Right kidney (tissue), 9 donors: ENCODE data around the gene RIMS3.
"Not testable (repeated sequence)": the region's sequence is repeated elsewhere in the genome, so short reads cannot be mapped to it uniquely, and the experiment has no call there.

ENCODE experiments used
- DNase-seq: peaks from one replicate; pipeline ENCODE4 v3.0.0-alpha.2; 2016
- long read RNA-seq, 8 donors: transcript quantifications; one replicate each; lab custom pipeline, GENCODE V29; 2026

Gene RIMS3
- long read RNA-seq, donor 1: 0 reads
- long read RNA-seq, donor 2: 0 reads
- long read RNA-seq, donor 3: 0 reads
- long read RNA-seq, donor 4: 0 reads
- long read RNA-seq, donor 5: 0 reads
- long read RNA-seq, donor 6: 0 reads
- long read RNA-seq, donor 7, full-length matches to known transcripts: 1 of 1 reads
- long read RNA-seq, donor 7, partial matches to known transcripts: 0 of 1 reads
- long read RNA-seq, donor 7, other reads (novel, unspliced or antisense): 0 of 1 reads
- long read RNA-seq, donor 8: 0 reads

DNA sequence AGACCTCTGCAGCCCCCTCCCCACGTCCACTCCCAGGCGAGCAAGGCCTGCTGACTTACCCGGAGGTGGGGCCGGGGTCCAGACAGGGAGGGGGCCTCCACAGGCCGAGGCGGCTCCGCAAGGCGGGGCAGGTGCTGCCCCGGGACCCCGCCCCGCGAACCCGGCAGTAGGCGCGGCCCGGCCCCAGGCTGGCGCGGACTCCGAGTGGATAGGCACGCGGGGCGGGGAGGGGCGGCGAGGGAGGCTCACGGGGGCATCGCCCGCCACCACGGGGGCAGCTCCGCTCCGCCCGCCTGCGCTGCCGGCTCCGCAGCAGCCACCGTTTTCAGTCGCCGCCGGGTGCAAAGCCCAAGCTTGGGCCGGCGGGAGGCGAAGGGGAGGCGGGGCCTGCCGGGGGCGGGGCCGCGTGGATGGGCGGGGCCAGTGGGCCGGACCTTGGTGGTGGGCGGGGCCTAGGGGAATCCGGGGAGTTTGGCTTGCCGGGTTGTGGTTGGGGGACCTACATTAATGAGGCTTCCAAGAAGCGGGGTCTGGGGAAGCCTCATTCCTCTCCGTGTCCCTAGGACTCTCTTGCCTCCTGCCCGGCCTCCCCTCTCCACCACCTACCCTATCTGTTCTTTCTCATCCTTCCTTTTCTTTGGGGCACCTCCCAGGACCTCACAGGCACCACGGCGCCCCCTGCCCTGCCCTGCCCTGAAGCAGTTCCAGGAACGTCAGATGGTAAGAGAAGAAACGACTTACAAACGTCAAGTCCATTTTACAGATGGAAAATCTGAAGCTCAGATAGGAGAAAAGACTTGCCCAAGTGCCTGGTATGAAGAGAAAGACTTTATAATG, at the start of gene RIMS3:
RIMS3 (minus strand) TSS at position 348 of the 837 bp plus-strand sequence. CDS start 23,757 bp downstream, outside the sequence.
- peak; percentile 50 for DNase-seq

DNA sequence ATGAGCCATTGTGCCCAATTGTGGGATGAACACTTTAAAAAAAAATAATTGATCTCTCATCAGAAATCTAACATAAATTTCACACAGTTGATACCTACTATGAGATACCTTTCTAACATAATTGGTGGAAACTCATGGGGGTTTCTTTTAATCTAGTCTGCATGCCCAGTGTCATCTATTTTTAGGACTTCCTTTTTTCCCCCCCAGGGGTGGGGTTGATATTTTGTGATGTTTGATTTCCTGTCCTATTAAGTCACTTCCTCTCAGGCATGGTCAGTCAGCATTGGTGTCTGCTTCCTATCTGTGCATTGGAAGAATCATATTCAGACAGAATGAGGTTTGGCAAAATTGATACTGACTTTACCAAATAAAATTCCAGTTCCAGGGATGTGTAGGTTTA, 47.5 kb upstream of the RIMS3 start:
- DNase-seq: no peak

DNA sequence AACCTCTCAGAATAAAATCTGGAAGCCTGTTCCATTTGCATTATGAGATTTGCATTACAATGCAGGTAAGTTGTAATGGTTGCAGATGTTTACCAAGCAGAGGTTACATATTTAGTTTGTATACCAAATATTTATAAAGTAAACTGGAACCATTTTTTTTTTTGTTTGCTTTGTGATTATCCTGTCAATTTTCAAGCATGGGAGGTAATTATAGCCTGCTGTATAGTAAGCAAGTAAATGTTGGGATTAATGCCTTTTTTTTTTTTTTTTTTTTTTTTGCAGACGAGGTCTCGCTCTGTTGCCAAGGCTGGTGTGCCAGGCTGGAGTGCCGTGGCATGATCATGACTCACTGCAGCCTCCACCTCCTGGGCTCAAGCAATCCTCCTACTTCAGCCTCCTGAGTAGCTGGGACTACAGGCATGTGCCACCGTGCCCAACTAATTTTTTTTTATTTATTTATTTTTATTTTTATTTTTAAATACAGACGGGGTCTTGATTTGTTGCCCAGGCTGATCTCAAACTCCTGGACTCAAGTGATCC, 47.0 kb upstream of the RIMS3 start:
- DNase-seq: no peak

DNA sequence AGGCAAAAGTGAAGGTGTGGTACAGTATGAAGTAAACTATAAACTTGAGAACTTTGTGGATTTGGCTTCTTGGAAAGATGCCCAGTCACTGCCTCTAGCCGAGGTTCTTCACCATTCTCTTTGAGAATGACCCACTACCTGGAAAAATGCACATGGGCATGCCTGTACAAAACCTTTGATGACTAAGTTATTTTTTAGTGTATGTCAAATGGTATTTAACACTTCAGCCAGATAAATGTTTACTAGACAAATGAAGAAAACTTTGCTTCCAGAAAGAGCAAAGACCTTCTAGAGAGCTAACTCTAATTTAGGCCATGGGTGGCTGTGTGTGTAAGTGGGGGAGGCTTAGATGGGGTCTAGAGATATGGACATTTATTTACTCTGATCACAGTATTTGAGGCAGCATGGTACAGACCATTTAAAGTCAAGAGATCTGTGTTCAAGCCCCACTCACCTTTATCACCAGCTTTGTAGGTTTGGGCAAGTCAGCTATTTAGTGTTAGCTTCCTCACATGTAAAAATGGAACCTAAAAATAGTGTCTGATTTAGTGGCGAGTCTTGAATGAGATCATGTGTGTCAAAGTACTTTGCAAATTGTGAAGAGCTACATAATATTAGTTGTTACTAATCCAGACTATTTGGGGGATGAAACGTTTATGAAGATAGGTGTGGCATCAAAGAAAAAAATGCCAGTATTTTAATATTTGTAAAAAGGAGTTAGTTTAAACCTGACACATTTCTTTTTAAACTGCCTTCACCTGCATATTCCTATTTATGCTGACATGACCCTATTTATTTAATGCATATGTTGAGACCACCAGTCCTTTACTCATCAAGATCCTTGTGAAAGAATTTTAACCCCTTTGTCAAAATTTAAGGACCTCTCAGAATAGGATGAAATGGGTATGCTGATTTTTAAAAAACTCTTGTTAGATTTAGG, 46.3 kb upstream of the RIMS3 start:
- DNase-seq: no peak

DNA sequence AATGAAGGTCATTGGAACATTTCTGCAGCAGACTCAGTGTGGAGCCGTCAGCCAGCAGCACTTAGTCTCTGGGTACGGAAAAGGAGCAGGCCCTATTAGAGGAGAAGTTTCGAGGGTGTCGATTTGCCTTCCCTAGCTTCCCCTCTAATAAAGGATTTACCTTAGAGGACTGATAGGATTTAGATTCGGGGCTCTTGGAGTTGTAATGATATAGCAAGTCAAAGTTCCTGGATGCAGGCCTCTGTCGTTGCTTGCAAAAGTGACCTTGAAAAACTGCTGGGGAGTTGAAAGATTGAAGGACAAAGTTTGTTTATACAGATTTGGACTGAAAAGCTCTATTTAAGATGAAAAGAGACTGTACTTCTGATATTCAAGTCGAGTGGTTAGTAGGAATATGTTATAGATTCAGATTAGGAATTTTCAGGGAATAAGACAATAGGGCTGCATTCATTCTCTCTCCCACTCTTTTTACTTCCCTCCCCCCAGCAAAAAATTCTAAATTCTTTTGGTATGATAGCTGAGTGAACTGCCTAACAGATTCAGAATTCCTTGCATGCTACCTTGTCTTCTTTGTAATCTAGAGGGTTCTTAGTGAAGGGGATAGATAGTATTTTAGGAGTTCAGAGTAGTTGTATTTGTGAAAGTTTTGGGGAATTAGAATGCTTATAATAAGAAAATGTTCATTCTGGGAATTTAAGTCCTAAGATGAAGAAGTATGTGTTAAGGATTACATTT, 45.3 kb upstream of the RIMS3 start:
- peak; percentile 27 for DNase-seq

DNA sequence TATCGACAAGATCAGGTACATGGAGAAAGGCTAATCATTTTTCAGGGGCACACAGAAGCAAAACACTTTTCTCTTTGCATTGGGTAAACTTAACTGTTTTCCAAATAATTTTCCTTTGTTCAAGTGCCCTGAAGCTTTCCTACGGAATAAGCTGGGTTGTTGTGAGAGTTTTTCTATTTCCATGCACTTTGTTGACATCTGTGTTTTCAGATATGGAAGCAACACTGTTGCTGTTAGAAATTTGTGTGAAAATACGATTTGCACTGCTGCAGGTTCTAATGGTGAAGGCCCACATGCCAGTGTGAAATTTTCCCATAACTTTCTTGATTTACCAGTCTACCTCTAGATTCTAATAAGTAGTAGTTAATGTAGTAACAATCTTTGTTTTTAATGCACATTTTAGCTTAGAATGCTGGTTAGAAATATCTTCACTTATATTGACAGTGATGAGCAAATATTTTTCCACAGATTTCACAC, 44.4 kb upstream of the RIMS3 start:
- no peak for DNase-seq

DNA sequence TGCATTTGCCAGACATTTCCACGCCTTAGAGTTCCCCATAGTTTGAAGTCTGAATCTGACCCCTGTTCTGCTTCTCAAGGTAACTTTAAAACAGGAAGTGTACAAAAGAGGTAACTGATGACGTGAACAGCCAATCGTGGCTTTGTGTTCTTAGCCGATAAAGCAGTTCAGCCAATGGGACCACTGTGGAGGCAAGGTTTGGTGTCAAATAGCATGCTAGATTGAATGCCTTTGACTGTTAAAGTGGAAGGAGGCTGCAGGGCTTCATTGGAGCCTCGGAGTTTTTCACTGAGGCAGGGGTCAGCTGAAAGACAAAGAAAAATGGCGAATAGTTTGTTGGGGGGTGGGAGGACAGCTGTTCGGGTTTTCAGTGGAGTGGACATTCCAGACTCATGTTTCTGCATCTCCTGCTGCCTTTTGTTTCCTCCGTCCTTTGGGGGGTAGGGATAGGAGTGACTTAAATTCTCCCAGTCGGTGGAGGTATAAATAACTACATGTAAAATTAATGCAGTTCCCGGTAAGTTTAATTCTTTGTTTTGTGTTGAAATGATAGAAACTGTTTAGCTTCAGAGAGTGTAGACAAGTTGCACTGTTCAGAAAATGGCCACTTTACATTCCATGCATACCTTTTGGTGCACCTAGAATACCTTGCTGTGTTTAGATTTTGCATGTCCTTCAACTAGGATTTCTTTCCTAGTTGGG, 43.8 kb upstream of the RIMS3 start:
- peak; percentile 84 for DNase-seq

DNA sequence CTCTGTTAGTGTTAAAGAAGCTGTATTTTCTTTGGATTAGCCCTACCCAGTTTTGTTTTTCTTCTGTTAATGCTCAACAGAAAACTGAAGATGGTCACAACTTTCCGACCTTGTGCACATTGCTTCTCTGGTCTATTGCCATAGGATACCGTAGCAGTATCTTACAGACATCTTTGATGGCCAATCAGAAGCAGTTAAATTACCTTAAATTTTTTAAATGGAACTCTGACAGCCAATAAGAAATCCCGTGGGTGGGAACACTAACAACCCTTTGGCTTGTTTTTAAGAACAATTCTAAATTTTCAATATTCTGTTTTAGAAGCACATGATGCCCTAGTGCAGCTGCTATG, 43.2 kb upstream of the RIMS3 start:
- no peak for DNase-seq

DNA sequence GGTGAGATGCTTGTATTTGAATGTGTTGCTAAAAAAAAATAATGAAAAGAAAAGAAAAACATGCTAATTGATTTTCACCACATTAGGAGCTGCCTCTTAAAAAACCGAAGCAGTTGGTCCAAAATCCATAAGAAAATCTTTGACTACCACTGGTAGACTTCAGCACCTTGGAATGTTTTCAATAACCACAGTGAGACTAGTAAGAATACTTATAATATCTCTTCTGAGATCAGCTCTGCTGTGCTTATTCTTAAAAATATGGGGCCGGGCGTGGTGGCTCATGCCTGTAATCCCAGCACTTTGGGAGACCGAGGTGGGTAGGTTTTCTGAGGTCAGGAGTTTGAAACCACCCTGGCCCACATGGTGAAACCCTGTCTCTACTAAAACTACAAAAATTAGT, 41.1 kb upstream of the RIMS3 start:
- DNase-seq: no peak

DNA sequence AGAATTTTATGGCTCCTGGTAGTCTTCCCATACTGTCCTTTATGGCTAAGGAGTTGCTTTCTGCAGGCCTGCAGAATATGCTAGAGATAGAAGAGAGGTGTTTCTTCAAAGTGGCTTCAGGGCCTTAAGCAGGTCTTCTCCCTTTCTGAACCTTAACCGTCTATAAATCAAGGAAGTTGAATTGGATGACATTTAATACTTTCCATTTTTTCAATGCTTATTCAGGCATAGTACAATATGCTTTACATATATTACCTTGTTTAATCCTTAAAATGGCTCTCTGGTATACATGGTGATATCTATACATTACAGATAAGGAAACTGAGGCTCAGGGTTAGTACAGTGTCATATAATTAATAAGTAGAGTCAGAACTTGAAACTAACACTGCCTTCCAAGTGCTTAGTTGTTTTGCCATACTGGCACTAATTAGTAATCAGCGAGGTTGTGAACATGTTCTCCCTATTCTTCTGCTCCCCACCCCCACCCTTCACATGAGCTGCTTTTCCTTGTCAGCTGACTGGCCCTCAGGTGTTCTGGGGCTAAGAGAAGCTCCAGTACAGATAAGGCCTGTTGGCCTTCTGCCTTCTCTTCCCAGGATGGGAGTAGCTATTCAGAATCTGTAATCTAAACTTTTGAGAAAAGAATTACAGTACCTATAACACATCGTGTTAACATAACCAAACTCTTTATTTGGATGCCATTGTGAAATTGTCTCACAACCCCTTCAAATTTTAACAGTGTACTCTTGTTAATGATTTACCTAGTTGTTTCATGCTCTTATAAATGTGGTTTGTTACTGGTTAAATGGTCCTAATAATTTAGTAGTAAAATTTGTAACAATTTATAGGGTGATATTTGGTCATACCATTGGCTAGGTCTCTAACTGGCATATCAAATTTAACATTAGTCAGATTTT, 39.6 kb upstream of the RIMS3 start:
- no peak for DNase-seq

DNA sequence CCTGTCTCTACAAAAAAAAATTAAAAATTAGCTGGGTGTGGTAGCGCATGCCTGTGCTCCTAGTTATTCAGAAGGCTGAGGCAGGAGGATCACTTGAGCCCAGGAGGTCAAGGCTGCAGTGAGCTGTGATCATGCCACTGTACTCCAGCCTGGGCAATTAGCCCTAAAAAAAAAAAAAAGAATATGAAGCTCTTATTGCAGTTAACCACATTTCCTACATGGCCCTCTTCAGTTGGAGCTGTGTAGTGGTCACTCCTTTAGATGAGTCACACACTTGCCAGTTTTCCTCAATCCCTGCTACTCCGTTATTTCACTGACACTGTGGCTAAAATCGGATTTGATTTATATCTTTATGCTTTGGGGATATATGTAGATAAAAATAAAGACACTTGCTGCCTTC, 37.8 kb upstream of the RIMS3 start:
- no peak for DNase-seq

DNA sequence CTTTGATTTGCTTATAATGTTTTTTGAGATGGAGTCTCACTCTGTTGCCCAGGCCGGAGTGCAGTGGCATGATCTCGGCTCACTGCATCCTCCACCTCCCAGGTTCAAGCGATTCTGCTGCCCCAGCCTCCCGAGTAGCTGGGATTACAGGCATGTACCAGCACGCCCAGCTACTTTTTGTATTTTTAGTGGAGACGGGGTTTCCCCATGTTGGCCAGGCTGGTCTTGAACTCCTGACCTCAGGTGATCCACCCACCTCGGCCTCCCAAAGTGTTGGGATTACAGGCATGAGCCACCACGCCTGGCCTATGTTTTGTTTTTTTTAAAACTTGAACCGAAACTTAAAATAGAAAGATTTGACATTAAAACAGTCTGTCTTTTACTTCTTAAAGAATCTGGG, 37.3 kb upstream of the RIMS3 start:
- not testable (repeated sequence) for DNase-seq

DNA sequence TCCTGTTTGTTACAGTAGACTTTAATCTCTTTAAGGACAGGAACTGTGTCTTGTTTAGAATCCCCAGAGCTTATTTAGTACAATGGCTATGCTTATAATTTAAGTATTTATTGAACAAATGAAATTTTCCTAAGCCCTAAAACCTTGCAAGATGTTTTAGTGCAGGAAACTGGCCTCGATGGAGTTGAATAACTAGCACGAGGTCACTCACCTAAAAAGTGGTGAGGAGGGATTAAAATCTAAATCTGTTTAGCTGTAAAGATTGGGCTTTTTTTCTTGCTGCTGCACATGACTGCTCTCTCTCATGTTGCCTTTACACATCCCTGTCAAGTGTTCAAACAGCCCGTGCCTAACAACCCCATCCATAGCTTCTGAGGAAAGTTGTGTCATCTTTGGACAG, 36.2 kb upstream of the RIMS3 start:
- no peak for DNase-seq

DNA sequence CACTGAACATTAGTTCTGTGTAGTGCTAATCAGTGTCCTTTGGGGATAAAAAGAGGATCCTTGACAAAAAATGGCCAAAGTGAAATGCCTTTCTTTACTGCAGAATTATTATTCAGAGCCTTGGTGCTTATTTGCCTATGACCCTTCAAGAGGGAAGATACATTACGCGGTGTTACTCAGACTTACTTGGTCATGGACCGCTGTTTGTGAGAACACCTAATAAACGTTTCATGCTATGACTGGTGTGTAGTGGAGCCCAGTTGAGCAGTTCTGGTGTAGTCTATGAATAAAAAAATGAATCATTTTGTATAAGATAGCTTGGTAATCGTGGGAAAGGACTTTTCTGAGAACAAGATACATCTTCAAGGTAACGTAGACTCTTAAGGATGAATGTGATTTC, 34.3 kb upstream of the RIMS3 start:
- no peak for DNase-seq

DNA sequence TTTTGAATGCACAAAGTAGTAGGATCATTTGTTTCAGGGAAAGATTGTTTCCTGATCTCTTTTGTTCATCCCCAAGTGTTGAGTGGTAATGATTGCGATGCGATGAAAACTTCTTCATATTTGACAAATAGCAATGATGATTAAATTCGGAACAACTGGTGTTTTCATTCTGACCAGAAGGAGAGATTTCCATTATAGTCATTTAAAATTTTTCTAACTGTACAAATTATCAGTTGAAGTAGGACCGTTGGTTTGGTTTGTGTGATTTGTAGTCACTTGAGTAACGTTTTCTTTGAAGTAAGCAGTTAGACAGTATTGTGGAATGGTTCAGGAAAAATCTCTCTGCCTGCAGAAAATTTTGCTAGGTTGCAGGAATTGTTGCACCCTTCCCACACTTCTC, 32.0 kb upstream of the RIMS3 start:
- DNase-seq: no peak

DNA sequence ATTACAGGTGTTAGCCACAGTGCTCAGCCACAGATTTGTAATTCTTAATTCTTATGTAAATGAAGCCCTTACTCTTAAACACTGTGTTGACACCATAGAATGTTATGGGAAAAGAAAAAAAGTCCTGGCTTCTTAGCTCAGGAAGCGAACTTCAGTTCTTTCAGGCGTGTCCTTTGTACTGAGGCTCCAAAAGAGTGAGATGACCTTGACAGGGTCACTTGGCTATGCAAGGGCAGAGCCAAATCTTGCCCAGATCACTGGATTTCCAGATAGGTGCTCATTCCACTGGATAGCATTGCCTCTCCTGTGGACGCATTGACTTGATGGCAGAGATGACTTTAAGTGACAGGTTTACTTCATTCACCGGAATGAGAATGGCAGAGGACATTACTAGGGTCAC, 30.8 kb upstream of the RIMS3 start:
- no peak for DNase-seq

DNA sequence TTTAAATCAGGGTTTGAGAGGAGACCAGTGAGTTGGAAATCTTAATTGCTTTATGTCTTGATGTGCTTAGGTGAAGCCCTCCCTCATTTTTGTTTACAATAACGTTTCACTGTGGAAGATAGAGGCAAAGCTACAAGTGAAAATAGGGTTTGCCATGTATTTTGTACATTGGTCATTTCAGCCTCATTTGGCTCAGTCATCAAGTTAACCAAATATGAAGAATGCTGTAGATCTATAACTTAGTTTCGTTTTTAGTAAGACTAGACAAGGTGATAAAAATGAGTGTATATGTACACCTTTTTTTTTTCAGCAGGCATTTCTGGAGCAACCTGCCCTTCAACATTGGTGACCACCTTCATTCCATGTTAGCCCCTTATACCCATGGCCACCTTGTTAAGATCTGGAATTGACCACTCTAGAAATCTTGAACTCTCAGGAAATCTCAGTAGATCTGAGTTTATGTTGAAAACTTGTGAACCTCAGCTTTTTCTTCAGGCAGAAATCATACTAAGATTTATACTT, 28.9 kb upstream of the RIMS3 start:
- DNase-seq: no peak

DNA sequence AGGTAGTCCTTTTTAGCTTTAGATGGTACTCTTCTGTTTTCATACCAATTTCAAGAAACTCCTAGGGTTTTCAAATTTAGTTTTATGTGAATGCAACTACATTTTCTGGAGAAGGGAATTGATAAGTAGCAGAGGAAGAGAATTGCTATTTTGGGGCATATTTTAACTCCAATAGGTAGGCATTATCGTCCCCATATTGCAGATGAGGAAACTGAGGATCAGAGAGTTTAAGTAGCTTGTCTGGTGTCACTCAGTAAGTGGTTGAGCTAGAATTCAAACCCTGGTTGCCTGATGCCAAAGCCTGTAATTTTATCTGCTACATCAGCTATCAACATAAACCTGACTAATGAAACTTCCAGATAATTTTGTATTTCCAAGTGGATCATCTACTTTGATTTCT, 27.9 kb upstream of the RIMS3 start:
- no peak for DNase-seq

DNA sequence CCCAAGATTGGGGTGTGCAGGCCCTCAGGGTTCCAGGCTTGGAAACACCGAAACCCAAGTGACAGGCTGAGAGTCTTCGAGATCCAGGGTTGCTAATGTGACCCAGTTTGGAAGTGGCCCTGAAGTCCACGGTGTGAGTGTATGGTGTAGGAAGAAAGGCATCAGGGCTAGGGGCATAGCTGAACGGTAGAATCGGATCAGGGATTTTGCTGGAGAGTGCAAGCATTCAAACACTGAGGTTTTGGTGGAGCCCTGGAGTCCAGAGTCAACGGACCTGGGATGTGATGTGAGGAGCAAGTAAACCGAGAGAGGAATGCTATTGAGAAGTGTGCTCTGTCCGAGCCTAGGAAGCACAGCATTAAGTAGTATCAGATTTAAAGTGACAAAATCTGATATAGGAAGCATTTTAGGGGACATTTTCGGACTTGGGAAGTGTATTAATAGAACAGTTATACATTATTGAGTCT, 27.0 kb upstream of the RIMS3 start:
- no peak for DNase-seq
